Esophagus muscularis mucosa (tissue), 4 donors: ENCODE data around the gene FRAS1.

Source experiments
- EP300 ChIP-seq: sonication (generic); formaldehyde crosslinking; IDR thresholded peaks from one replicate; pipeline ENCODE4 v1.6.1; 2017; ENCODE audit warnings: antibody characterized with exemption
- POLR2A ChIP-seq: fragments of 450-650 bp; IDR thresholded peaks from one replicate; pipeline ENCODE4 v1.6.1; 2017; ENCODE audit warnings: antibody characterized with exemption, moderate library complexity, mild to moderate bottlenecking, low read depth
- POLR2AphosphoS5 ChIP-seq, 2 donors: sonication (generic); formaldehyde crosslinking; IDR thresholded peaks; one replicate each; pipeline ENCODE4 v1.6.1; 2017; ENCODE audit warnings: antibody characterized with exemption in 2 of 2
- TF ChIP-seq, protein P1 (sequence below), 3 experiments: fragments of 200-600 bp in 2 of 3; fragments of 450-650 bp in 1 of 3; sonication (generic) in 2 of 3; IDR thresholded peaks; one replicate each; pipeline ENCODE4 v1.5.1; 2017 to 2019; ENCODE audit warnings: antibody characterized with exemption in 3 of 3, mild to moderate bottlenecking in 2 of 3, moderate library complexity in 1 of 3

DNA sequence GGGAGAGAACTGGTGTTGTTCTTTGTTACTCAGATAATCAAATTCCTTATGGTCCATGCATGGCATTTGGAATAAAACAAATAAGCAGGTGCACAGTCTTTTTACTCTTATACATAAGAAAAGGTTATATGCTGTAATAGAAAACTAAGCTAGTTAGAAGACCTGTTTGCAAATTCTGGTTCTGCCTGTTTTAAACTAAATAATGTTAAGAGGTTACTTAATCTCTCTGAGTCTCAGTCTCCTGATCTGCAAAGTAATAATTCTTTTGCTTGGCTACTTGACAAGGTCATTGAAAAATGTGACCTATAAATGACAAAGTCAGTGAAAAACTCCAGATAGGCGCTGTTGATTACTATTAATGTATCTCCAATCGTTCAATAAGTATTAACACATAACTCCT lies 451.9 kb downstream of the FRAS1 start:
- TF ChIP-seq, protein P1, sequence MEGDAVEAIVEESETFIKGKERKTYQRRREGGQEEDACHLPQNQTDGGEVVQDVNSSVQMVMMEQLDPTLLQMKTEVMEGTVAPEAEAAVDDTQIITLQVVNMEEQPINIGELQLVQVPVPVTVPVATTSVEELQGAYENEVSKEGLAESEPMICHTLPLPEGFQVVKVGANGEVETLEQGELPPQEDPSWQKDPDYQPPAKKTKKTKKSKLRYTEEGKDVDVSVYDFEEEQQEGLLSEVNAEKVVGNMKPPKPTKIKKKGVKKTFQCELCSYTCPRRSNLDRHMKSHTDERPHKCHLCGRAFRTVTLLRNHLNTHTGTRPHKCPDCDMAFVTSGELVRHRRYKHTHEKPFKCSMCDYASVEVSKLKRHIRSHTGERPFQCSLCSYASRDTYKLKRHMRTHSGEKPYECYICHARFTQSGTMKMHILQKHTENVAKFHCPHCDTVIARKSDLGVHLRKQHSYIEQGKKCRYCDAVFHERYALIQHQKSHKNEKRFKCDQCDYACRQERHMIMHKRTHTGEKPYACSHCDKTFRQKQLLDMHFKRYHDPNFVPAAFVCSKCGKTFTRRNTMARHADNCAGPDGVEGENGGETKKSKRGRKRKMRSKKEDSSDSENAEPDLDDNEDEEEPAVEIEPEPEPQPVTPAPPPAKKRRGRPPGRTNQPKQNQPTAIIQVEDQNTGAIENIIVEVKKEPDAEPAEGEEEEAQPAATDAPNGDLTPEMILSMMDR (IDR thresholded peaks at IDR 0.05) = no peak
- no peak for TF ChIP-seq POLR2AphosphoS5 (IDR thresholded peaks at IDR 0.05)
- no peak for TF ChIP-seq POLR2A
- TF ChIP-seq EP300 = no peak
